Measurements from ENCODE around the gene DAGLA.

DAGLA gene

DNA sequence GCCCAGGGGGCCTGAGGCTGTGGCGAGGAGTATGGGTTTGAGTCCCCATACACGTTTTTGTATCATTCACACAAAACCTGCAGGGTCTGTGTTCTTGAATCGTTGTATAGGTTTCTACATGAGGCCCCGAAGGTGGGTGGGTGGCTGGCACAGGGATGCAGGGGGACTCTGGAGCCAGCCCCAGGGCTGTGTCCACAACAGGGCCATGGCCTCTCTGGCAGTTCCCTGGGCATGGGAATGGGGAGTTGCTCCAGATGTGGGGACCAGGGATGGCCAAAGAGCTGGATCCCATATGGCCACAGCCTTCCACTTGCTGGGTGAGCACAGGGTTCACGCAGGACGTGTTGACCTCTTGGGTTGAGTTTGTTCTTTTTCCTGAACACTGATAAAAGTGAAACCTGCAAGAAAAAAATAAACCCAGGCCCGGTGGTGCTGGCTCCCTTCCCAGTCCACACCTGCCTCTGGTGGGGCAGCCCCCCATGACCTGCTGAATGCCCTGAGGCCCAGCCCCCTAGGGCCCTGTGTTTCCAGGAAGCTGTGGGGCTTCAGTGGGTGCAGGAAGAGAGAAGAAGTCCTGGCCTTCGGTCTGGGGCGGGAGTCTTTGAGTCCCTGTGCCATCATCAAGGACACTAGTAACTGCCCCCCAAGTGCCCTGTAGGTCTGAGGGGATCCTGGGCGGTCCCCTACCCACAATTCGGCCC is 88.3 kb downstream of the DAGLA start:
- no peak for DNase-seq

DNA sequence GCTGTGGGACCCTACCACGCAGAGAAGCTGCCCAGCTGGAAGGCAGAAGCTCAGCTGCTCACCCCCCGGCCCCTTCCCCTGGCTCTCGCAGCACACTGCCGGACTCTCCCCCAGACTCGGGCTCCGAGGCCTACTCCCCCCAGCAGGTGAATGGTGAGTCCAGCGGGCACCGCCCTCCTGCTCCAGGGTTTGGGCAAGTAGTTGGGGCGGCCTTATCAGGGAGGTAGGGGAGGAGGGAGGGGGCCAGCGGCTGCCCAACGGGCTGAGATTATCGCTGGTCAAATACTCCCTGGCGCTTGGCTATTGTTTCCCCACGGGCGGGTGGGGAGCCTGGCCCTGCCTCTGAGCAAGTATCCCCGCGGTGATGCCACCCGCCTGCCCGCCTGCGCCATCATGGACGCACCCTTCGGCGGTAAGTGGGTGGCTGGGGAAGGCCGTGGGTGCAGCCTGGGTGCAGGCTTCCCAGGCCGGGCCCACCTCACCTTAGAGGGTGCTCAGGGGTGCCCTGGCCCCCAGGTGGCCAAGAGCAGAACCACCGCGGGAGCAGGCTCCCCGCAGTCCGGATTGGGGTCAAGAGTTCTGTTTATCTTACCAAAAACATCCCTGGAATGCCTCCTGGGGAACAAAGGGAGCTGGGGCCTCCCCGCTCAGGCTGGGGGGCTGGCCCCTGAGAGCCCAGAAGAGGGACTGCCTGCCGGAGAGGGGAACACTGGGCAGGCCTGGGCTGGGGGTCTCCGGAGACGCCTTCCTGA is 89.2 kb downstream of the DAGLA start:
- no peak for DNase-seq

DNA sequence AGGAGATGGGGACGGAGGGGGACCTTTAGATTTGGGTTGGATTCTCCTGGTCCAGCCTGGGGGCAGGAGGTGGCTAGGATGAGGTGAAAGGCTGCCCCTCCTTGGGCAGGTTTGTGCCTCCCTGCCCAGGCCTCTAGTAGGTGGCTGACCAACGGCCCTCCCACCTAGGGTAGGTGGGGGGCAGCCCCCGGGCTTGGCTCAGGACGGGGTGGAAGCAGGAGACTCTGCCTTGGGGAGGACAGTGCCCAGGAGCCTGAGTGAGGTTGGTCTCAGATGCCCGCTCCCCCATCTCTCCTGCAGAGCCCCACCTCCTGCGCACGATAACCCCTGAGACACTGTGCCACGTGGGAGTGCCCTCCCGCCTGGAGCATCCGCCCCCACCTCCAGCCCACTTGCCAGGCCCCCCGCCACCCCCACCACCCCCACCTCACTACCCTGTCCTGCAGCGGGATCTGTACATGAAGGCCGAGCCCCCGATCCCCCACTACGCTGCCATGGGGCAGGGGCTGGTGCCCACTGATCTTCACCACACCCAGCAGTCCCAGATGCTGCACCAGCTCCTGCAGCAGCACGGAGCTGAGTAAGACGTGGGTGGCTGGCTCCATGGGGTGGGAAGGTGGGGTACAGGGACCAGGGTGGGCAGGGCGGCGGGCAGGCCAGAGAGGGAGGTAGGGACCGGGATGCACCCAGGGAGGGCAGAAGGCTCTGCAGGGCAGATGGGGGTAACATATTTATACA is 89.9 kb downstream of the DAGLA start:
- no peak for DNase-seq

DNA sequence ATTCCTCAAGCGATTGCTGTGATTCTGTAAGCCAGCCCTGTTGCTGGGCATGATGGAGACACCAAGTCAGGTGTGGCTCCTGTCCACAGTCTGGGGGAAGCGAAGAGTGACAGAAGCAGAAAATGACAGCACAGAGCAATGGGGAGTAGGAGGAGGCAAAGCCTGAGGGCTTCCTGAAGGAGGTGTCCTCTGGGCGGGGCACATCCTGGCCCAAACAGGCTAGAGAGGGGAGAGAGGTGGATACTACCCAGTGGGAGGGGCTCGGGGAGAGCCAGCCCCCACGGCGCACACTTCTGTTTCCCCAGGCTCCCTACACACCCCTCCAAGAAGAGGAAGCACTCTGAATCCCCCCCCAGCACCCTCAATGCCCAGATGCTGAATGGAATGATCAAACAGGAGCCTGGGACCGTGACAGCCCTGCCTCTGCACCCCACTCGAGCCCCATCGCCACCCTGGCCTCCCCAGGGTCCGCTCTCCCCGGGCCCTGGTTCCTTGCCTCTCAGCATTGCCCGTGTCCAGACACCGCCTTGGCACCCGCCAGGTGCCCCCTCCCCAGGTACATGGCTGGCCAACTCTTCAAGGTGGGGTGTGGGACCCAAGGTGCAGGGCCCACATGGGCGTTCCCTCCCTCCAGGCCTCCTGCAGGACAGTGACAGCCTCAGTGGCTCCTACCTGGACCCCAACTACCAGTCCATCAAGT is 91.2 kb downstream of the DAGLA start:
- DNase-seq = no peak

DNA sequence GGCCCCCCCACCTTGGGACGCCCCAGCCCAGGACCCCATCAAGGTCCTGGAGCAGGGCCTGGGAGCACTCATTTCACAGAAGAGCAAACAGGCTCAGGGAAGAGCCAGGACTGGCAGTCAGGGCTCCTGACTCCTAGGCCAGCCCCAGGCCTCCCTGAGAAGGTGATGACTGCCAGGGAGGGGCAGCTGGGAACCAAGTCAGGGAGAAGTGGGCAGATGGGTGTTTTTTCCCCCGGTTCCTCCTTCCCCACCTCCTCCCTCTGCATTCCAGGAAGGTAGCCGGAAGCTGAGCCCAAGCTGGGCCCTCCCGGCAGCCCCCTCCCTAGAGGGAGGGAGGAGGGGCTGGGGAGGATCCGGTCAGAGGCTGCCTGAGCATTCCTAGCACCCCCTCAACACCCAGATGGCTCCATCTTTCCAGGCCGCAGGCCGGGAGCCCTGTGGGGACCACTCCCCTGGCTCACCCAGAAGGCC is 91.8 kb downstream of the DAGLA start:
- no peak for DNase-seq

DNA sequence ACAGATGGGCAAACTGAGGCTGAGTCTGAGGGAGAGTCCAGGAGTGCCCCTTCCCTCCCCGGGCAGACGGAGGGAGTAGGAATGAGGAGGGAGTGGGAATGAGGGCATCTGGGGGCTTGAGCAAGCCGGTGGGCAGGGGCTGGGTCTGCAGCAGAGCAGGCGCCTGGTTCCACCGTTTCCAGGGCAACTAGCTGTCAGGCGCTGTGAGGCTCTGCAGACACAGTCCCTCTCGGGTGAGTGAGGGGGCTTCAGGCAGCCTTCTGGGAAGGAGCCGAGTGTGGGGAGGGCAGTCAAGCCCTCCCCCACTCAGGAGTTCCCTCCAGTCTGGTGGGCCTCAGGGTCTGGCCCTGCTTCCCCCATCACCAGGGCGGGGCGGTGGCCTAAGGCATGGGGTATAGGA is 93.2 kb downstream of the DAGLA start:
- DNase-seq = no peak

DNA sequence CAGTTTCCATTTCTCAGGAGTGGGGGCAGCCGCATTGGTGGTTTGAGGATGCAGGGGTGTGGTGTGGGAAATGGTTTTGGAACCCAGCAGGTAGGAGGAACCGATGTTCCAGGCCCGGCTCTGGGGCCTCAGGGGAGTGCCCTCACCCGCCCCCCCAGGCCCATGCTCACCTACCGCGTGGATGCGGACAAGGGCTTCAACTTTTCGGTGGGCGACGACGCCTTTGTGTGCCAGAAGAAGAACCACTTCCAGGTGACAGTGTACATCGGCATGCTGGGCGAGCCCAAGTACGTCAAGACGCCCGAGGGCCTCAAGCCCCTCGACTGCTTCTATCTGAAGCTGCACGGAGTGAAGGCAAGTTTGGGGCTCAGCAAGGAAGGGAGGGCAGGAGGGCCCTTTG is 93.6 kb downstream of the DAGLA start:
- no peak for DNase-seq

DNA sequence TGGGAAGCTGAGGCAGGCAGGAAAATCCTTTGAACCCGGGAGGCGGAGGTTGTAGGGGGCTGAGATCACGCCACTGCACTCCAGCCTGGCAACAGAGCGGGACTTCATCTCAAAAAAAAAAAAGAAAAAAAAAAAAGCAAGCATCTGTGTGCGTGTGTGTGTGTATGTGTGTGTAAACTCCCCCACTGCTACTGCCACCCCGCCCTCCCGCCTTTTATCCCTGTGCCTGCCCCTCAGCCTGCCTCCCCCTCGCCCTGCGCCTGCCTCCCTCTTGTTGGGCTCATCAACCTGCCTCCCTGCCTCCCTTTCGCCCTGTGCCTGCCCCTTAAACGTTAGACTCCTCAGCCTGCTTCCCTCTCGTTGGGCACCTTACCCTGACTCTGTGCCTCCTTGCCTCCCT is 94.2 kb downstream of the DAGLA start:
- no peak for DNase-seq

DNA sequence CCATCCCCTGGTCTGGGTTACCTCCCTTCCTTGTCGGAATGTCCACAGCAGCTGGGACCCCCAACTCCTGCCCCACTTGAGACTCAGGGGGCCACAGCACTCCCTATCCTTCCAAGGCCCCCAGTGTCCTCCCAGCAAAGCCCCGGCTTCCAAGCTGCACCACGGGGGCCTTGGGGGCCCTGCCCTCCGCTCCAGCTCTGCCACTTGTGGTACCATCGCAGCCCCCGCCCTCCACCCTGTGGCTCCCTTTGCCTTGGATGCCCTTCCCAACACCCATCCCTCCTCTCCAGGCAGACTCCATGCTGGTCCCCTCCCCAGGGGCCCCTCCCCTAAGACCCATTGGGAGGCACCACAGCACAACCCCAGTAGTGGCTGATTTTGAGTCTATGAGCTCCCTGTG is 94.9 kb downstream of the DAGLA start:
- DNase-seq = no peak

DNA sequence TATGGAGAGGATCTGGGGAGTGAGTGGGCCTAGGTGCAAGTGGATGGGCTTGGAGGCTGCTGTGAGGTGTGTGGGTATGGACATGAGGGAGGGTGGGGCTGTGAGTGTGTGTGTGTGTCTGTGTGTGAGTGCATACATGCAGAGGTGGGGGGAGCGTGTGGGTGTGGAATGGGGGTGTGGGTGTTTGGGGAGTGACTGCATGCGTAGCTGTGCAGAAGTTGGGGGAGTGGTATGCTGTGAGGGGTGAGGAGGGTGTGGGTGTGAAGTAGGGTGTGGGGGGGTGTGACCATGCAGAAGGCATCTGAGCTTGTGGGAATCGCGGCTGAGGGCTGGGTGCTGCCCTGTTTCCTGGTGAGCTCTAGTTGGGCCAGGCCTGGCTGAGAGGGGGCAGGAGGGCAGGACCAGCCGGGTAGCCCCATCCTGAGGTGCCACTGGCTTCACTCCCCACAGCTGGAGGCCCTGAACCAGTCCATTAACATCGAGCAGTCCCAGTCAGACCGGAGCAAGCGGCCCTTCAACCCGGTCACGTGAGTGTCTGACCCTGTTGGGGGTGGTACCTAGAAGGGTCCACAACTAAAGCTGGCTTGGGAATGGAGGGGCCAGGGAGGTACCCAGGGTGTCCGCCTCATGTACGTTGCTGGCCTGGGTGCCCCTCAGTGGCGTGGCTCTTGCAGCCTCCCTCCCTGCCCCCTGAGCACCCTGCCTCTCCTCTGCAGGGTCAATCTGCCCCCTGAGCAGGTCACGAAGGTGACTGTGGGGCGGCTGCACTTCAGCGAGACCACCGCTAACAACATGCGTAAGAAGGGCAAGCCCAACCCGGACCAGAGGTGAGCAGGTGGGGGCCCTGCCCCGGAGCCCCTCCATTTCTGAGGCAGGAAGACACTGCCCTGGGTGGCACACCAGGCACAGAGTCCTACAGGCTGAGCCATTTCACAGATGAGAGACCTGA is 95.7 kb downstream of the DAGLA start:
- no peak for DNase-seq

DNA sequence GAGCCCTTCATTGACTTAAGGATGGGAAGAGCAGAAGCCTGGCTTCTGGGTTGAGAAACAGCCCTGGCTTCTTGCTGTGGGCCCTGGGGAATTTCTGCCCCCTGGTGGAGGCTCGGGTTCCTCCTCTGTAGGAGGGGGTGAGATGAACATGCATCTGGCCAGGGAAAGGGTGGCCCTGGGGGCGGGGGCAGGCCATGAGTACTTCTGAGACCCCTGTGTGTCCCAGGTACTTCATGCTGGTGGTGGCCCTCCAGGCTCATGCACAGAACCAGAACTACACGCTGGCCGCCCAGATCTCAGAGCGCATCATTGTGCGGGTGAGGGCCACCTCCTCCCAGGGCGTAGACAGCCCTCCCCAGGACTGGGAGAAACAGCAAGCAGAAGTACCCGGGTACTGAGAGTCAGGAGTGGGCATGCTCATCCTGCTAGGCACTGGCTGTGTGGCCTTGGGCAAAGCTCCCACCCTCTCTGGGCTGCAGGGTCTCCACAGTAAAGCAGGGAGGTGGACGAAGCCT is 96.4 kb downstream of the DAGLA start:
- DNase-seq = no peak

DNA sequence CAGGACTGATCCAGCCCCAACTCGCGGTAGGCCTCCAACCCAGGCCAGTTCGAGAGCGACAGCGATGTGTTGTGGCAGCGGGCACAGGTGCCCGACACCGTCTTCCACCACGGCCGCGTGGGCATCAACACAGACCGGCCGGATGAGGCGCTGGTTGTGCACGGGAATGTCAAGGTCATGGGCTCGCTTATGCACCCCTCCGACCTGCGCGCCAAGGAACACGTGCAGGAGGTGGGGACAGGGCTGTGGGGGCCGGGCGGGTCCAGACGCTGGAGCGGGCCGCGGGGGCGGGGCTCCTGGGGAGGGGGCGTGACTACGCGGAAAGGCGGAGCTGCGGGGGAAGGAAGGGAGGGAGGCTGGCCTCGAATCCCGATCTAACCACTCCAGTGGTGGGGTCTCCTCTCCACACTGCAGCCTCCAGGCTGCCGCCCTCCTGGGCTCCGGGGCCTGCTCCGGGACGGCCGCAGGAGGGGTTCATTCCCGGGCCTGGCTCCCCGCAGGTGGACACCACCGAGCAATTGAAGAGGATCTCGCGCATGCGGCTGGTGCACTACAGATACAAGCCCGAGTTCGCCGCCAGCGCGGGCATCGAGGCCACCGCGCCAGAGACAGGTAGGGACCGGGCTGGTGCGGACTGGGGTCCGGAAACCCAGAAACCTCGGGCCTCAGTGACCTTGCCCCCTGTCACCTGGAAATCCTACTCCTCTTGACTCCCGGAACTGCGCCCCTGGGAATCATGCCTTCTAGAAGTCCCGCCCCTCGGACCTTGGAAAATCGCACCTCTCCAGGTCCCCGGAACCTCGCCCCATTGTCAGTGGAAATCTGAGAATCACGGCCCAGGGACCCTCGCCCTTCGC is 97.3 kb downstream of the DAGLA start:
- DNase-seq = peak; percentile 7

DNA sequence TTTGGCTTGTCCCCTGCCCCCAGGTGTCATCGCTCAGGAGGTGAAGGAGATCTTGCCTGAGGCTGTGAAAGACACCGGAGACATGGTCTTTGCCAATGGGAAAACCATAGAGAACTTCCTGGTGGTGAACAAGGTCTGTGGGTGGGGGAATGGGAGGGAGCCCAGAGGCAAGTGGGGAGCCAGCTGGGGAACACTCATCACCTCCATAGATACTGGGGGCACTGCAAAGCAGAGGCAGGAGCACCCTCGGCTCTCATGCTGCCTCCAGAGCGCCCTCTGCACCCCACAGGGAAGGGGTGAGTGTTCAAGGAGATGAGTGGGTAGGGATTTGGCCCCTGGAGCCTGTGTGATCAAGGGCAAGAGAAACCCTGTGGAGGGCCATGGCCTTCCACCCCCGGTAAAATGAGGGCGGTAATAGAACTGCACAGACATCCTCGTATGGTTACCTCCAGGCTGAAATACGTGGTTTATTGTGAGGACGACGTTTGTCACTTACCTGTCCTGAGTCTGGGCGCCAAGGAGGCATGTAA is 98.2 kb downstream of the DAGLA start:
- DNase-seq = no peak

DNA sequence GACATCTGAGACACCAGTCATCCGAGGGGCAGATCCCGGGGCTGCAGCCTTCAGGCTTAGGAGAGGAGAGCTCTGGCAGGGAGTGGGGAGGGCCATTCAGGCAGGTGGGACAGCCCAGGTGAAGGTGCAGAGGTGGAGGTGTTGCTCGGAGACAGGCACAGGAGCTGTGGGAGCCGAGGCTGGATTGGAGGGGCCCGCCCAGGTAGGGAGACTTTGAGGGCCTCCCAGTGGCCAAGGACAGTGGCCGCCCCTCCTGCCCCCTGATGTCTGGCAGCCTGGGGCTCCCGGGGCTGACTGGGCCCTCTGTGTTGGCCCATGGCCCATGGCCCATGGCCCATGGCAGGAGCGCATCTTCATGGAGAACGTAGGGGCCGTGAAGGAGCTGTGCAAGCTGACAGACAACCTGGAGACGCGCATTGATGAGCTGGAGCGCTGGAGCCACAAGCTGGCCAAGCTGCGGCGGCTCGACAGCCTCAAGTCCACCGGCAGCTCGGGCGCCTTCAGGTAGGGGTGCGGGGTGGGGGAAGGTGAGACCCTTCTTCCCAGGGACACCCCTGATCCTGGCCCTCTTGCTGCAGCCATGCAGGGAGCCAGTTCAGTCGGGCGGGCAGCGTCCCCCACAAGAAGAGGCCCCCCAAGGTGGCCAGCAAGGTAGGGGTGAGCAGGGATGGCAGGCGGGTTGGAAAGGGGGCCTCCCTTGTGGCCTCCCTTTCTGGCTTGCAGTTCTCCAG is 98.9 kb downstream of the DAGLA start:
- no peak for DNase-seq

DNA sequence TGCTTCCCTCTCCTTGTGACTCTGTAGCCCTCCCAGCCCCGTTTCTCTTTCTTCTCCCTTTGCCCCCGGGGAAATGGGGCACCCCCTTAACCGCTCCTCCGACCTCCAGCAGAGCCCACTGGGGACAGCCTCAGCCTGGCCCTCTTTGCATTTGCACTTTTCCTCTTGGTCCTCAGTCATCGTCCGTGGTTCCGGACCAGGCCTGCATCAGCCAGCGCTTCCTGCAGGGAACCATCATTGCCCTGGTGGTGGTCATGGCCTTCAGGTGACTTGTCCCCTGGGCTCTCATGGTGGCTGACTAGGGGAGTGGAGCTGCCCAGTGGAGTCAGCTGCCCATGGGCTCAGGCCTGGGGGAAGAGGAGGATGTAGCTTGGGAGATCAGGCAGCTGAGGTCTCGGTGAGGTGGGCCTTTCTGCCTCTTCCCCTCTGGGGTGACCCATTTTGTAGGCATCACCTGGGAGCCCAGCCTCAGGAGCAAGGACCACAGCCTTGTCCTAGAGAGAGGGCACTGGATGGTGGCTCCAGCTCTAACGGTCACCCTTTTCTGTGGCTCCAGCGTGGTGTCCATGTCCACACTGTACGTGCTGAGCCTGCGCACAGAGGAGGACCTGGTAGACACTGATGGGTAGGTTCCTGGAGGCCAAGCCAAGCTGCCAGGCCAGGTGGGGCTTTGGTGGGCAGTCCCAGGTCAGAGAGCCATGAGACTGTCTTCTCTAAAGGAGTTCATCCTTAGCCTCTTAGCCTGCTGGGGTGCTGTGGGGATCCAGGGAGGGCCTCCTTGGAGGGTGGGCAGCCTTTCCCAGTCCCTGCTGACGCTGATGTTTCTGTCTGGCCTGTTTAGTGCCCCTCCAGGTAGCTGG is 99.7 kb downstream of the DAGLA start:
- DNase-seq = no peak

DNA sequence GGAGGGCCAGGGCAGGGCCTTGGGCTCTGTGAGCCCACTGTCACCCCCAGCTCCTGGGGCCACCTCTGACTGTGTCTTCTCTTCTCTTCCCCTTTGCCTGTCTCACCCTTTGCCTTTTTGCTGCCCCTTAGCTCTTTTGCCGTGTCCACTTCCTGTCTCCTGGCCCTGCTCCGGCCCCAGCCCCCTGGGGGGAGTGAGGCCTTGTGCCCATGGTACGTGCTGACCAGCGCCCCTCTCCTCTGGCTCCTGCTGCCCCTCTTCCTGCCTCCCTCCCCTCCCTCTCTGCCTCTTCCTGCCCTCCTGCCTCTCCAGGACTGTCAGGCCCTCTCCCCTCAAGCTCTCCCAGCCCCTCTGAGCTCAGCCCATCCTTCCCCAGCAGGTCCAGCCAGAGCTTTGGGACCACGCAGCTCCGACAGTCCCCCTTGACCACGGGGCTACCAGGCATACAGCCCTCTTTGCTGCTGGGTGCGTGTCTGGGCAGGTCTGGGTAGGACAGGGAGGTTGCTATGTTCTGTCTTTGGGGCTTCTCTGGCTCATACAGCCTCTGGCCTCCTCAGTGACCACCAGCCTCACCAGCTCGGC is 100.5 kb downstream of the DAGLA start:
- no peak for DNase-seq

DNA sequence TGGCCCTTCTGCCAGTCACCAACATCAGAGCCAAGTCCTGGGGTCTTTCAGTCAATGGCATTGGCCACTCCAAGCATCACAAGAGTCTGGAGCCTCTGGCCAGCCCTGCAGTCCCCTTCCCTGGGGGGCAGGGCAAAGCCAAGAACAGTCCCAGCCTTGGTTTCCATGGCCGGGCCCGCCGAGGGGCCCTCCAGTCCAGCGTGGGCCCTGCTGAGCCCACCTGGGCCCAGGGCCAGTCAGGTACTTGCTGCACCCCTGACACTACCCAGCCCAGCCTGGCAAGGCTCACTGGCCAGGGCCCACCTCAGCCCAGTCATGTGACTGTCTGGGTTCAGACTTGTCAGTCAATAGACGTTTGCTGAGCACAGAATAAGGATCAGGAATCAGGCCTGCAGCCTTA is 101.4 kb downstream of the DAGLA start:
- DNase-seq = no peak

DNA sequence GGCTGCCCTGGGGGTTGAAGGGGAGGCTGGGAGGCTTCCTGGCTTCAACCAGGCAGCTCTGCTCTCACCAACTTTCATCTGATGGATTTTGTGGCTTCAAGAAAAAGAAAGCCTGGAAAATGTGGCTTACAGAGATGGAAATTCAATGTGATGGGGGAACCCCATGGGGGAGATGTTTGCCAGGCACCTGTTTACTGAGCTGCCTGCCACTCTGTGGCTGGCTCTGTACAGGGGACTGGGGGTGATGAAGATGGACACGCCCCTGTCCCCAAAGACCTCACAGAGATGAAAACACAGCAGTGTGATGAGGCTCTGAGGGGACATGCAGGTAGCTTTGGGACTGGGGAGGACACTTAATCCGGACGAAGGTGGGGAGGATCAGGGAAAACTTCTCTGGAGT is 102.1 kb downstream of the DAGLA start:
- DNase-seq = no peak
